ENCODE results near the gene PGBD4.

Gene PGBD4

GRCh38 chr15:34078900-34079299 lies 23.0 kb upstream of the PGBD4 start:
- no peak for TF ChIP-seq CTCF (IDR thresholded peaks at IDR 0.05; ENCODE audit: insufficient read depth, low read length, poor library complexity, severe bottlenecking)

GRCh38 chr15:34079904-34080303 lies 22.0 kb upstream of the PGBD4 start:
- peaks cover 3% of the 10 kb centered on the region for H3K36me3 ChIP-seq (ENCODE audit: control insufficient read depth, insufficient read depth, low read length)

More at GRCh38 chr15:34078900-34079299, 23.0 kb upstream of the PGBD4 start:
- Histone ChIP-seq H3K4me3 (replicated peaks; ENCODE audit: low read depth, low read length) (no peak overlapping the region), H3K27me3 (replicated peaks; ENCODE audit: control insufficient read depth, insufficient read depth, low read length) (no peaks in the 10 kb centered on the region), H3K36me3 (ENCODE audit: control insufficient read depth, insufficient read depth, low read length) (no peaks in the 10 kb centered on the region)
- no peak for DNase-seq (ENCODE audit: extremely low read depth, insufficient read length)

GRCh38 chr15:34084086-34084485 lies 17.8 kb upstream of the PGBD4 start:
- H3K36me3 ChIP-seq (ENCODE audit: control insufficient read depth, insufficient read depth, low read length) = peaks cover 11% of the 10 kb centered on the region
- DNase-seq (ENCODE audit: extremely low read depth, insufficient read length) = no peak
- H3K4me3 ChIP-seq (replicated peaks; ENCODE audit: low read depth, low read length) = no peak overlapping the region
- no peaks in the 10 kb centered on the region for H3K27me3 ChIP-seq (replicated peaks; ENCODE audit: control insufficient read depth, insufficient read depth, low read length)
- no peak for TF ChIP-seq CTCF (IDR thresholded peaks at IDR 0.05; ENCODE audit: insufficient read depth, low read length, poor library complexity, severe bottlenecking)

More at GRCh38 chr15:34079904-34080303, 22.0 kb upstream of the PGBD4 start:
- H3K4me3 ChIP-seq (replicated peaks; ENCODE audit: low read depth, low read length) = no peak overlapping the region
- no peak for TF ChIP-seq CTCF (IDR thresholded peaks at IDR 0.05; ENCODE audit: insufficient read depth, low read length, poor library complexity, severe bottlenecking)
- no peak for DNase-seq (ENCODE audit: extremely low read depth, insufficient read length)
- H3K27me3 ChIP-seq (replicated peaks; ENCODE audit: control insufficient read depth, insufficient read depth, low read length) = no peaks in the 10 kb centered on the region

- DNase-seq (ENCODE audit: extremely low read depth, insufficient read length) = no peak
- H3K36me3 ChIP-seq (ENCODE audit: control insufficient read depth, insufficient read depth, low read length) = peaks cover 11% of the 10 kb centered on the region
- no peaks in the 10 kb centered on the region for H3K27me3 ChIP-seq (replicated peaks; ENCODE audit: control insufficient read depth, insufficient read depth, low read length)
- TF ChIP-seq CTCF (IDR thresholded peaks at IDR 0.05; ENCODE audit: insufficient read depth, low read length, poor library complexity, severe bottlenecking) = no peak
- H3K4me3 ChIP-seq (replicated peaks; ENCODE audit: low read depth, low read length) = no peak overlapping the region
These were observed 16.1 kb upstream of the PGBD4 start for GRCh38 chr15:34085746-34086145.

- no peak for TF ChIP-seq CTCF (IDR thresholded peaks at IDR 0.05; ENCODE audit: insufficient read depth, low read length, poor library complexity, severe bottlenecking)
- no peak overlapping the region; the same call in 1 of the 2 replicates for H3K4me3 ChIP-seq (replicated peaks; ENCODE audit: low read depth, low read length)
- H3K27me3 ChIP-seq (replicated peaks; ENCODE audit: control insufficient read depth, insufficient read depth, low read length) = no peaks in the 10 kb centered on the region
- no peak for DNase-seq (ENCODE audit: extremely low read depth, insufficient read length)
- peaks cover 1% of the 10 kb centered on the region for H3K36me3 ChIP-seq (ENCODE audit: control insufficient read depth, insufficient read depth, low read length)
These were observed 2.0 kb upstream of the PGBD4 start for GRCh38 chr15:34099914-34100313.
